GM23338 (cell line): ENCODE results near the gene METRN. TPM values are rescaled to one million over a fixed set of nuclear protein-coding genes. Genes with fewer than 3 reads are reported as not detected.

Source experiments
- ATAC-seq: fragments of 200-7000 bp; cut with Tn5 transposase; 3 replicates; pipeline ENCODE4 v1.9.1; 2020
- DNase-seq: peaks from one replicate; pipeline ENCODE4 v3.0.0-alpha.2; 2015; ENCODE audit warnings: low spot score
- H2AFZ ChIP-seq: fragments of 200-600 bp; sonication (generic); 2 replicates; pipeline ENCODE4 v1.8.0; 2016; ENCODE audit warnings: antibody characterized with exemption, mild to moderate bottlenecking, moderate library complexity
- H3F3A ChIP-seq: fragments of 200-600 bp; sonication (generic); replicated peaks from 2 replicates; pipeline ENCODE4 v1.8.0; 2017; ENCODE audit warnings: antibody characterized with exemption, mixed run types, low read depth
- H3K27ac ChIP-seq: fragments of 200-600 bp; sonication (generic); 2 replicates; pipeline ENCODE4 v1.6.1; 2016; ENCODE audit warnings: low read depth
- H3K27me3 ChIP-seq: fragments of 200-600 bp; sonication (generic); 2 replicates; pipeline ENCODE4 v1.8.0; 2016; ENCODE audit warnings: mild to moderate bottlenecking, mixed run types, moderate library complexity; ENCODE audit not compliant: insufficient read depth
- H3K36me3 ChIP-seq: fragments of 200-600 bp; sonication (generic); 2 replicates; pipeline ENCODE4 v1.8.0; 2016; ENCODE audit warnings: mild to moderate bottlenecking; ENCODE audit not compliant: insufficient read depth
- H3K4me1 ChIP-seq: fragments of 200-600 bp; sonication (generic); 2 replicates; pipeline ENCODE4 v1.8.0; 2016; ENCODE audit warnings: mild to moderate bottlenecking, moderate library complexity; ENCODE audit not compliant: insufficient read depth
- H3K4me2 ChIP-seq: fragments of 200-600 bp; sonication (generic); 2 replicates; pipeline ENCODE4 v1.7.1; 2017; ENCODE audit warnings: mixed run types
- H3K4me3 ChIP-seq: fragments of 200-600 bp; sonication (generic); 2 replicates; pipeline ENCODE4 v1.6.1; 2016; ENCODE audit warnings: mixed run types
- H3K79me2 ChIP-seq: fragments of 200-600 bp; sonication (generic); replicated peaks from 2 replicates; pipeline ENCODE4 v1.8.0; 2017; ENCODE audit warnings: mild to moderate bottlenecking; ENCODE audit not compliant: insufficient read depth
- H3K9me2 ChIP-seq: fragments of 200-600 bp; sonication (generic); 2 replicates; pipeline ENCODE4 v1.8.0; 2017; ENCODE audit not compliant: insufficient read depth
- H4K20me1 ChIP-seq: fragments of 200-600 bp; sonication (generic); replicated peaks from 2 replicates; pipeline ENCODE4 v1.8.0; 2017; ENCODE audit warnings: mild to moderate bottlenecking; ENCODE audit not compliant: insufficient read depth
- H3K27ac Mint-ChIP-seq: 2 replicates; pipeline ENCODE4 v1.8.0; 2020; ENCODE audit warnings: inconsistent platforms, mild to moderate bottlenecking, moderate library complexity, mixed read lengths
- H3K27me3 Mint-ChIP-seq: 3 replicates; pipeline ENCODE4 v1.8.0; 2022; ENCODE audit warnings: low read depth, mild to moderate bottlenecking, moderate library complexity, mixed read lengths, inconsistent platforms; ENCODE audit not compliant: insufficient read depth, poor library complexity
- H3K36me3 Mint-ChIP-seq: 3 replicates; pipeline ENCODE4 v1.8.0; 2021; ENCODE audit warnings: low read depth, mild to moderate bottlenecking, inconsistent platforms, moderate library complexity, mixed read lengths
- H3K4me1 Mint-ChIP-seq: 3 replicates; pipeline ENCODE4 v1.8.0; 2020; ENCODE audit warnings: mild to moderate bottlenecking, inconsistent platforms, mixed read lengths
- H3K4me3 Mint-ChIP-seq: 3 replicates; pipeline ENCODE4 v1.8.0; 2021; ENCODE audit warnings: moderate library complexity, mild to moderate bottlenecking, inconsistent platforms, mixed read lengths
- H3K9me3 Mint-ChIP-seq: 3 replicates; pipeline ENCODE4 v1.8.0; 2020; ENCODE audit warnings: moderate library complexity, mild to moderate bottlenecking, inconsistent platforms, mixed read lengths
- CREB1 ChIP-seq: fragments of 250-450 bp; sonication (Bioruptor Pico); IDR thresholded peaks from 2 replicates; pipeline ENCODE4 v1.5.0; 2020; ENCODE audit warnings: low read depth, mild to moderate bottlenecking, moderate library complexity
- CTCF ChIP-seq, 2 experiments: fragments of 200-600 bp in 1 of 2; sonication (generic) in 1 of 2; conservative IDR thresholded peaks; 2 replicates each; pipeline versions ENCODE4 v1.5.1 to v1.6.1; 2016 to 2017; ENCODE audit warnings: antibody characterized with exemption in 2 of 2, low read depth in 2 of 2, mild to moderate bottlenecking in 2 of 2, moderate library complexity in 1 of 2
- EZH2 ChIP-seq: fragments of 200-600 bp; sonication (generic); IDR thresholded peaks from one replicate; pipeline ENCODE4 v1.8.0; 2017; ENCODE audit warnings: antibody characterized with exemption, mild to moderate bottlenecking, low read depth; ENCODE audit not compliant: unreplicated experiment
- EZH2phosphoT487 ChIP-seq: fragments of 200-600 bp; sonication (generic); IDR thresholded peaks from one replicate; pipeline ENCODE4 v1.8.1; 2018; ENCODE audit warnings: antibody characterized with exemption; ENCODE audit not compliant: unreplicated experiment
- JUNB ChIP-seq: IDR thresholded peaks from one replicate; pipeline ENCODE4 v1.6.1; 2016; ENCODE audit warnings: antibody characterized with exemption; ENCODE audit not compliant: unreplicated experiment
- NANOG ChIP-seq: IDR thresholded peaks from 2 replicates; pipeline ENCODE4 v1.6.1; 2016; ENCODE audit warnings: antibody characterized with exemption, borderline replicate concordance
- POLR2AphosphoS5 ChIP-seq: IDR thresholded peaks from 2 replicates; pipeline ENCODE4 v1.6.1; 2016; ENCODE audit warnings: antibody characterized with exemption, low read depth
- REST ChIP-seq: IDR thresholded peaks from one replicate; pipeline ENCODE4 v1.6.1; 2018; ENCODE audit warnings: antibody characterized with exemption; ENCODE audit not compliant: unreplicated experiment
- STAT1 ChIP-seq: IDR thresholded peaks from one replicate; pipeline ENCODE4 v1.6.1; 2016; ENCODE audit warnings: antibody characterized with exemption; ENCODE audit not compliant: unreplicated experiment
- ZNF114 ChIP-seq: fragments of 250-450 bp; sonication (Bioruptor Pico); IDR thresholded peaks from 2 replicates; pipeline ENCODE4 v1.5.0; 2020; ENCODE audit warnings: mild to moderate bottlenecking, moderate library complexity
- ZNF331 ChIP-seq: fragments of 250-450 bp; sonication (Bioruptor Pico); IDR thresholded peaks from 2 replicates; pipeline ENCODE4 v1.5.0; 2020; ENCODE audit warnings: low read depth, mild to moderate bottlenecking, moderate library complexity
- polyA plus RNA-seq: library from polyadenylated mRNA; unstranded; fragments of >200 nt; fragmentation: Nextera tagmentation; extraction: Ambion mirVana; gene quantifications from 2 replicates; pipeline ENCODE4 v1.2.1, GENCODE V29; 2016
- total RNA-seq: library from RNA; depleted of rRNA; stranded (reverse); fragments of >200 nt; shearing (Covaris generic); gene quantifications from 2 replicates; pipeline ENCODE4 v1.2.3, GENCODE V29; 2014
- TF ChIP-seq, protein P1 (sequence below): fragments of 250-450 bp; sonication (Bioruptor Pico); IDR thresholded peaks from 2 replicates; pipeline ENCODE4 v1.5.0; 2020; ENCODE audit warnings: mild to moderate bottlenecking, moderate library complexity
- TF ChIP-seq, protein P2 (sequence below): IDR thresholded peaks from 2 replicates; pipeline ENCODE4 v1.6.1; 2016; ENCODE audit warnings: antibody characterized with exemption

Gene METRN
- total and polyA plus RNA-seq, 2 experiments from 2014 or later: 18.7 to 33.0 TPM

DNA sequence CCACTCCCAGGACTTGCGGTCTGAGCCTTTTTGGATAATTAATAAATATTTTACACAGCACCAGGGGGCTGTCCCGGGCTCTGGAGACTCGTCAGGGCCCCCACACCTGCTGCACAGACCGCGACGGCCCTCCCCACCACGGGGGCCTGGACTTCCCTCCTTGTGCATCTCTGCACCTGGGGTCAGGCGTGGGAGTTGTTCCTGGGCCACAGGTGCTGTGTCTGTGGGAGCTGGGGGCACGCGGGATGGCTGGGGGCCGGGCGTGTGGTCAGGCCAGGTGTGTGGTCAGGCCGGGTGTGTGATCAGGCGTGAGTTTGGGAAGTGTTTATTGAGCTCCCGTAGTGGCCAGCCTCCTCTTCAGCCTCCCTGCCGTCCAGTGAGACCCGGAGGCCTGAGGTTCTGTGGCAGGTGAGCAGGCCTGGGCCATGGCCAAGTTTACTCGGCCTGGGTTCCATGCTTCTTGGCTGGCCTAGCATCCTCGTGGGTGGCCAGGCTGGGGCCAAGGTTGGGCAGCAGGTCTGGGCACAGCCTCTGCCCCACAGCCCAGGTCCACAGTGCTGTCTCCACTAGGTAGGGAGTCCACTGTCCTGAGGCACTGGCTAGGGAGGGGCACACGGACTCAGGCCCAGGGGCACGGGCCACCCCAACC lies 36.6 kb upstream of the METRN start:
- no peak overlapping the region for H3K27ac ChIP-seq
- Mint-ChIP-seq H3K4me3 (no peak overlapping the region), H3K27ac (no peak overlapping the region), H3K4me1 (peaks cover 32% of the 10 kb centered on the region), H3K36me3 (peaks cover 24% of the 10 kb centered on the region), H3K9me3 (no peaks in the 10 kb centered on the region; the same call in 1 of the 3 replicates), H3K27me3 (peaks cover 23% of the 10 kb centered on the region)
- no peak overlapping the region; the same call in 1 of the 2 replicates for H3K4me2 ChIP-seq
- ATAC-seq (no peak), DNase-seq (no peak)
- no peaks in the 10 kb centered on the region for H3K27me3 ChIP-seq
- no peak for TF ChIP-seq CREB1 (CRISPR knock-in tag)
- TF ChIP-seq JUNB: no peak
- no peak for TF ChIP-seq REST
- TF ChIP-seq POLR2AphosphoS5: no peak
- no peak for TF ChIP-seq CTCF (conservative IDR thresholded peaks at IDR 0.05; ENCODE audit: low read depth in 2 of 2)
- TF ChIP-seq, protein P1, sequence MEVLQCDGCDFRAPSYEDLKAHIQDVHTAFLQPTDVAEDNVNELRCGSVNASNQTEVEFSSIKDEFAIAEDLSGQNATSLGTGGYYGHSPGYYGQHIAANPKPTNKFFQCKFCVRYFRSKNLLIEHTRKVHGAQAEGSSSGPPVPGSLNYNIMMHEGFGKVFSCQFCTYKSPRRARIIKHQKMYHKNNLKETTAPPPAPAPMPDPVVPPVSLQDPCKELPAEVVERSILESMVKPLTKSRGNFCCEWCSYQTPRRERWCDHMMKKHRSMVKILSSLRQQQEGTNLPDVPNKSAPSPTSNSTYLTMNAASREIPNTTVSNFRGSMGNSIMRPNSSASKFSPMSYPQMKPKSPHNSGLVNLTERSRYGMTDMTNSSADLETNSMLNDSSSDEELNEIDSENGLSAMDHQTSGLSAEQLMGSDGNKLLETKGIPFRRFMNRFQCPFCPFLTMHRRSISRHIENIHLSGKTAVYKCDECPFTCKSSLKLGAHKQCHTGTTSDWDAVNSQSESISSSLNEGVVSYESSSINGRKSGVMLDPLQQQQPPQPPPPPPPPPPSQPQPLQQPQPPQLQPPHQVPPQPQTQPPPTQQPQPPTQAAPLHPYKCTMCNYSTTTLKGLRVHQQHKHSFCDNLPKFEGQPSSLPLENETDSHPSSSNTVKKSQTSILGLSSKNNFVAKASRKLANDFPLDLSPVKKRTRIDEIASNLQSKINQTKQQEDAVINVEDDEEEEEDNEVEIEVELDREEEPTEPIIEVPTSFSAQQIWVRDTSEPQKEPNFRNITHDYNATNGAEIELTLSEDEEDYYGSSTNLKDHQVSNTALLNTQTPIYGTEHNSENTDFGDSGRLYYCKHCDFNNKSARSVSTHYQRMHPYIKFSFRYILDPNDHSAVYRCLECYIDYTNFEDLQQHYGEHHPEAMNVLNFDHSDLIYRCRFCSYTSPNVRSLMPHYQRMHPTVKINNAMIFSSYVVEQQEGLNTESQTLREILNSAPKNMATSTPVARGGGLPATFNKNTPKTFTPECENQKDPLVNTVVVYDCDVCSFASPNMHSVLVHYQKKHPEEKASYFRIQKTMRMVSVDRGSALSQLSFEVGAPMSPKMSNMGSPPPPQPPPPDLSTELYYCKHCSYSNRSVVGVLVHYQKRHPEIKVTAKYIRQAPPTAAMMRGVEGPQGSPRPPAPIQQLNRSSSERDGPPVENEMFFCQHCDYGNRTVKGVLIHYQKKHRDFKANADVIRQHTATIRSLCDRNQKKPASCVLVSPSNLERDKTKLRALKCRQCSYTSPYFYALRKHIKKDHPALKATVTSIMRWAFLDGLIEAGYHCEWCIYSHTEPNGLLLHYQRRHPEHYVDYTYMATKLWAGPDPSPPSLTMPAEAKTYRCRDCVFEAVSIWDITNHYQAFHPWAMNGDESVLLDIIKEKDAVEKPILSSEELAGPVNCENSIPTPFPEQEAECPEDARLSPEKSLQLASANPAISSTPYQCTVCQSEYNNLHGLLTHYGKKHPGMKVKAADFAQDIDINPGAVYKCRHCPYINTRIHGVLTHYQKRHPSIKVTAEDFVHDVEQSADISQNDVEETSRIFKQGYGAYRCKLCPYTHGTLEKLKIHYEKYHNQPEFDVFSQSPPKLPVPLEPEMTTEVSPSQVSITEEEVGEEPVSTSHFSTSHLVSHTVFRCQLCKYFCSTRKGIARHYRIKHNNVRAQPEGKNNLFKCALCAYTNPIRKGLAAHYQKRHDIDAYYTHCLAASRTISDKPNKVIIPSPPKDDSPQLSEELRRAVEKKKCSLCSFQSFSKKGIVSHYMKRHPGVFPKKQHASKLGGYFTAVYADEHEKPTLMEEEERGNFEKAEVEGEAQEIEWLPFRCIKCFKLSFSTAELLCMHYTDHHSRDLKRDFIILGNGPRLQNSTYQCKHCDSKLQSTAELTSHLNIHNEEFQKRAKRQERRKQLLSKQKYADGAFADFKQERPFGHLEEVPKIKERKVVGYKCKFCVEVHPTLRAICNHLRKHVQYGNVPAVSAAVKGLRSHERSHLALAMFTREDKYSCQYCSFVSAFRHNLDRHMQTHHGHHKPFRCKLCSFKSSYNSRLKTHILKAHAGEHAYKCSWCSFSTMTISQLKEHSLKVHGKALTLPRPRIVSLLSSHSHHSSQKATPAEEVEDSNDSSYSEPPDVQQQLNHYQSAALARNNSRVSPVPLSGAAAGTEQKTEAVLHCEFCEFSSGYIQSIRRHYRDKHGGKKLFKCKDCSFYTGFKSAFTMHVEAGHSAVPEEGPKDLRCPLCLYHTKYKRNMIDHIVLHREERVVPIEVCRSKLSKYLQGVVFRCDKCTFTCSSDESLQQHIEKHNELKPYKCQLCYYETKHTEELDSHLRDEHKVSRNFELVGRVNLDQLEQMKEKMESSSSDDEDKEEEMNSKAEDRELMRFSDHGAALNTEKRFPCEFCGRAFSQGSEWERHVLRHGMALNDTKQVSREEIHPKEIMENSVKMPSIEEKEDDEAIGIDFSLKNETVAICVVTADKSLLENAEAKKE (CRISPR knock-in tag): no peak
- no peak for TF ChIP-seq EZH2
- TF ChIP-seq, protein P2, sequence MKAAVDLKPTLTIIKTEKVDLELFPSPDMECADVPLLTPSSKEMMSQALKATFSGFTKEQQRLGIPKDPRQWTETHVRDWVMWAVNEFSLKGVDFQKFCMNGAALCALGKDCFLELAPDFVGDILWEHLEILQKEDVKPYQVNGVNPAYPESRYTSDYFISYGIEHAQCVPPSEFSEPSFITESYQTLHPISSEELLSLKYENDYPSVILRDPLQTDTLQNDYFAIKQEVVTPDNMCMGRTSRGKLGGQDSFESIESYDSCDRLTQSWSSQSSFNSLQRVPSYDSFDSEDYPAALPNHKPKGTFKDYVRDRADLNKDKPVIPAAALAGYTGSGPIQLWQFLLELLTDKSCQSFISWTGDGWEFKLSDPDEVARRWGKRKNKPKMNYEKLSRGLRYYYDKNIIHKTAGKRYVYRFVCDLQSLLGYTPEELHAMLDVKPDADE: no peak
- TF ChIP-seq NANOG: no peak
- TF ChIP-seq ZNF114 (CRISPR knock-in tag): no peak
- no peak for TF ChIP-seq STAT1
- no peak for TF ChIP-seq ZNF331 (CRISPR knock-in tag)
- TF ChIP-seq EZH2phosphoT487: no peak
- no peak overlapping the region for H2AFZ ChIP-seq
- H3F3A ChIP-seq: peaks cover 39% of the 10 kb centered on the region
- H3K9me2 ChIP-seq: no peaks in the 10 kb centered on the region
- no peak overlapping the region; the same call in 1 of the 2 replicates for H3K4me3 ChIP-seq
- peaks cover 14% of the 10 kb centered on the region; the same call in 1 of the 2 replicates for H4K20me1 ChIP-seq
- peaks cover 15% of the 10 kb centered on the region; the same call in 1 of the 2 replicates for H3K4me1 ChIP-seq
- no peaks in the 10 kb centered on the region; the same call in 1 of the 2 replicates for H3K36me3 ChIP-seq
- peaks cover 9% of the 10 kb centered on the region; the same call in 1 of the 2 replicates for H3K79me2 ChIP-seq
